T-helper 9 cell (primary cell): ENCODE data around the gene SP9.

Experiments
- DNase-seq: peaks from one replicate; pipeline ENCODE4 v3.0.0-alpha.2; 2020
- total RNA-seq, 2 donors: gene quantifications; one replicate each; lab custom pipeline; 2026; lab: John Stamatoyannopoulos, UW

SP9 gene
- total RNA-seq = 0 reads per million in 2 donors

DNA sequence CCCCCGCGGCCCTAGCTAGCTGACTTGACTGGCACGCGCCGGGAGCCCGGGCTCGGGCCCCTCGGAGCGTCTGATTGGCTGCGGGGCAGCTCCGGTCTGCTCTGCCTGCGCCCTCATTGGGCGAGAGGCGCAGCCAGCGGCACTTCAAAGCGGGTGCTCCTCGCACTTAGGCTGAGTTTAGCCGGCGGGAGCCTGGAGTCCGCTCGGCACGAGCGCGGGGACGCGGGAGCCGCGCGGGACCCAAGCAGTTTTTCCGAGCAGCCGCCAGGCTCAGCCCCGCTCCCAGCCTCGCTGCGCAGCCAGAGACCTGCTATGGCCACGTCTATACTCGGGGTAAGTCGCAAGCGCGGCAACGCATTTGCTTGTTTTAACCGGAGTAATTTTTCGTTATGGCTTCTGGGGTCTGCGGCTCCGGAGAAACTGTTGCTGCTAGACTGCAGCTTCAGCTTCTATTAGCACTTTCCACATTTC lies at the start of gene SP9:
SP9 (plus strand) TSS at position 174 of the 471 bp plus-strand sequence; CDS start at position 313, 139 bp downstream.
- DNase-seq = no peak

DNA sequence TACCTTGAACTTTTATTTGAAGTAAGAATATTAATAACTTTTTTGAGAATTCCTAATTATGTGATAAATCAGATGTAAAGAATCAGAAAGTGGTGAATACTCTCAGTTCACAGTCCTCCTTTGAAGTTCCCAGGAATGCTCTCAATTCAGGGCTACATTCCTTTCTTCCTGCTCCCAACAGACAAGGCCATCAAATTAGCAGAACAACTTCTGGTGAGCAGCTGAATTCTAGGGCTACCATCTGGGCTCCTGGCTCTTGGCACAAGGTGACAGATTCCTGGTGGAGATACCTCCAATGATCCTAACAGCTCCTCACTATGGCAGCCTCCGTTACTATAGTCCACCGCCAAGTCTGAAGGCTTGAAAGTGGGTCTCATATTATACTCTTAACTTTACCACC lies 48.6 kb upstream of the SP9 start:
- no peak for DNase-seq

DNA sequence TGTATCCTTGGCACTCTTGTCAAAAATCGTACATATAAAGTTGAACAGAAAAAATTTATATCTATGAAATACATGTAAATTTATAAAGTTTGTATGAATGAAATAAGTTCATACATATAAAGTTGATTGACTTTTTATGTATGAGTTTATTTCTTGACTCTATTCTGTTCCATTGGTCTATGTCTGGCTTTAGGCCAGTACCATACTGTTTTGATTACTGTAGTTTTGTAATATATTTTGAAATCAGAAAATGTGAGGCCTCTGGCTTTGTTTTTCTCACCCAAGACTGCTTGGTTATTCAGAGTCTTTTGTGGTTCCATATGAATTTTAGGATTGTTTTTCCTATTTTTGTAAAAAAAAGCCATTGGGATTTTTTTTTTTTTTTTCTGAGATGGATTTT lies 41.8 kb upstream of the SP9 start:
- no peak for DNase-seq

DNA sequence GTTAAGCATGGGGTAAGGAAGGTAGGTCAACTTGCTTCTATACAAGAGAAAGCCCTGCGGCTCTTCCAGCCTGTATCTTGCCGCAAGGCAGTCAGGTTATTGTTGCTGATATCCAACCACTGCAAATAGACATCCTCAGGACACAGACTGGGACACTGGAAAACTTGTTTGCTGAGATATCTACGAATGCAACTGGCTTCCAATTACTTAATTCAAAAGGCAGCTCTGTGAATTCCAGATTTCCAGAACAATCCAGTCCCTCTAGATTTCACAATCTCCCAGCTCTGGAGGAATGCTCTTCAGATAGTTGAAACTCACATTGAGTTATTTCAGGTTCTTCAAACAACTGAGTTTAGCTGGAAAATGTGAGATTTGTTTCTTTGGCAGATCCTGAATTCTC lies 34.6 kb upstream of the SP9 start:
- no peak for DNase-seq

DNA sequence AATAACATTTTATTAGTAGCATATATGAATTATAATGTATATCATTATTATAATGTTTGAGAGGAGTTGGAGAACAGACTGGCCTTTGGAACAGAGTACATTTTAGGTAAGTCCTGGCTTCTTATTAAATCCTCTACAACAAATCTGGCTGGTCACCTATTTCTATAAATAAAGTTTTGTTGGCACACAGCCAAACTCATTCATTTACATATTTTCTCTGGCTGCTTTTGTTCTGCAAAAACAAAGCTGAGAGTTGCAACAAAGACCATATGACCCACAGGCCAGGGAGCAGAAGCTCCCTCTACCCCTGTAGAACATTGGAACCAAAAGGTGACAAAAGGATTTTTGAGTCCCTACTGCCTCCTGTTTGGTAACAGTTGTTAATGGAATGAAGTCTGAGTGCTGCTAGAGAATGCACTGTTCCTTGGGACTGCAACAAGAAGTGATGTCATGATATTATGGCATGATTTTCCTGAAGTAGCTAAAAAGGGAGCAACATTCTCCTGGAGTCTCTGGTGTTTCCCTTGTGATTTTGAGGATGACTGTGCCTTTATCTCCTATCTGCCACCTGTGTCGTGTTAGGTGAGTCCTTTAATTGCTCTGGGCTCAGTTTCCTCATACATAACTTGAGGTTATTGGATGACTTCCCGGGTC lies 22.0 kb upstream of the SP9 start:
- no peak for DNase-seq

DNA sequence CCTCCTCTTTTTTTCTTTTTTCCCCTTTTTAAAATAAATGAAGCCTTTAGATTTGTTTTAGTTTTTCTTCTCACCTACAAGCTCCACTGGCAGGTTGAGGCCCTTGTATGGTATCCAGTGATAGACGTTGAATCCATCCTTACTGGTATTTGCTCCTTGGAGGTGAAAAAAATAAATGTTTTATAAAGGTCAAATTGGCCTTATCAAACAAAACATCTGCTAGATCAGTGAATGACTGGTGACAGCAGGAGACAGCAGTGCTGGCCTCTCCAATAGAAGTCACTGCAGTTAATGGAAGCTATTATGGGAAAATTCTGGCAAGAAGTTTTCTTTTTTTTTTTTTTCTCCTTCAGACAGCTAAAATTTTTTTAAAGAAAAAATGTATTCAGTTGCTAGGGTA lies 12.6 kb upstream of the SP9 start:
- no peak for DNase-seq

DNA sequence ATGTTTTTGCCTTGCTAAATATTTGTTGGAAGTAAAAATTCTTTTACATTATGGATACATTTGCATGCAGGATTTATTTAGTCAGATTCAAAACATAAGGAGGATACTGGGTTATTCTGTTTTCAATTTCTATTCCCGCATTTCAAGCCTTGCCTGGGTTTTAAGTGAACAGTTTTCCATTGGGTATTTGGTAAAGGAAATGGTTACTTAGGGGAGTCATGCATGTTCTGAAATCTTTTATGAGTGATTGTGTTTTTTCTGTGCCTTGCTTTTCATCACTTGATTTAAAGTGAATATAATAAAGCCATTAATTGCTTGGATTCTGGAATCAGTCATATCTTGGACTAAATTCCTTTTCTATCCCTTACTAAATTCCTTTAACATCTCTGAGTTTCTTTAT lies 12.0 kb upstream of the SP9 start:
- no peak for DNase-seq

DNA sequence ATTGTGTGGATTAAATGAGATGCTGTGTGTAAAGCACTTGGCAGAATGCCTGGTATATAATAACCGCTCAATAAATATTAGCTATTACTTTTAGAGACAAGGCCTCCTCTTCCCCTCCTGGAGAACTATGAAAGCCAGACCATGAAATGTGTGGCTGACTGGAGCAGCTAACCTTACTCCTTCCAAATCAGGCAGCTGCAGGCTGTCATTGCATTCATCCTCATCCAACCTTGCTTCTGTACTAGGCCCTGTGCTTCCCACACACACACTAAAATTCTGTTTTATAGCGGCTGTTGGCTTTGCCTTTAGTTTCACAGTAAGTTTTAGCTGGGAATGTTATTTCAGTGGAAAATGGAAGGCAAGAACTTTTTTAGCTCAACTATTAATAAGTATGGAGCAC lies 10.2 kb upstream of the SP9 start:
- no peak for DNase-seq

DNA sequence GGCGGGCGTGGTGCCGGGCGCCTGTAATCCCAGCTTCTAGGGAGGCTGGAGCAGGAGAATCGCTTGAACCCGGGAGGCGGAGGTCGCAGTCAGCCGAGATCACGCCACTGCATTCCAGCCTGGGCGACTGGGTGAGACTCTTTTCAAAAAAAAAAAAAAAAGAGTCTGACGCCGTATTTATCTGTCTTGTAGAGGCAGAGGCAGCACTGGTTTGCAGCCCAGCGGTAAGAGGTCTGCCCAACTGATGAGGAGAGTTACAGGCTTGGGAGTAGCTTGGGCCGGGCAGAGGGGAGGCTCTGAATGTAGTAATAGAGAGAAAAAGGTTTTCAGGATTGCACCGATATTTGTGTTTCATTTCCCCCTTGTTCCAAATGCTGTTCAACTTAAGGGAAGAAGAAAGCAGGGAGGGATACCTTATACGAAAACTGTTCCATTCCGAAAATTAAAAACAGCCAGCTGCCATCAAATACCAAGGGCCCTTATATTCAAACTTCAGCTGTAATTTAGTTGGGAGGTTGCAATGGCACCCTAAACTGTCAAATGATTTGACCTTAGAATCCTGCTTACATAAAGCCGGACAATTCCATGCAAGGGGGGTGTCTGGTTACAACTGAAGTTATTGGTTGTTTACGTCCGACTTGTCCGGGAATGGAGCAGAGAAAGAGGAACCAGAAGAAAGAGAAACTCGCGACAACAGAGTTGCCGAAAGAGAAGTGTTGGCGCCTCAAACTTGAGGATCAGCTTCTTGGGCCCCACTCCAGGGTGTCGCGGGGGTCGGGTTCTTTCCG lies 9.2 kb upstream of the SP9 start:
- DNase-seq = no peak

DNA sequence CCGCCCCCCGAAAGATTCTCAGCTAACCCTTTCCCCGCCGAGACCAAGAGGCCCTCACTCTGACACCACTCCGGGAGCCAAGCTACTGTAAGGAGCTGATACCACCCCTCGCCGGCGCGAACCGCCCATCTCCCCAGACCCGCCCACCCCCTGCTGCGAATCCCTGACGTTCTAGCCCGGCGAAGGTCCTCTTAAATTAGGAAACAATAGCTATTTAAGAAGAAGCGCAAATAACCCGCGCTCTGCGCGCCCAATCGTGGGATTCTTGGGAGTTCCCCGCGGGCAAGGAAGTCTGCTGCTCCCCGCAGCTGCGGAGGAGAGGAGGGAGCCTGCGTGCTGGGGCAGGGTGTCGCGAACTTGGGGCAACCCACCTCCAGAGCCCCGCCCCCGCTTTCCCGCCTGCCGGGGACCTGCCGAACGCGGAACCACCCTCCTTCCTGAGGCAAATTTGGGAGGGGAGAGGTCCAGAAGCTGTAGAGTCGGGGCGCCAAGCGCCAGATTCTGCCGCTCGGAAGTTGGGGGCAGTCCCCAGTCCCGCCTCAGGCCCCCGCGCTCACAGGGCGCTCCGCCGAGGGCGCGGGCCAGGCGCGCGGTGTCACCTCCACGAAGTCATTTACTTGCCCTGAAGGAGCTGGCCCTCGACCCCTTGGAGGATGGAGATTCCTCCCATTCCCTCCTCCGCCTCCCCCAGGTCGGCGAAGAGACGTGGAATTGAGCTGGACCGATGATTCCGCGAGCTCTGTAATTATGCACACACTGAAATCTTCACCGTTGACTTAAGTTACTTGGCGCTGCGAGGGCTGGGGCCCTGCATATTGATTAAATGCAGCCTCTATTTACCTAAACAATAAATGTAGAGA lies 8.4 kb upstream of the SP9 start:
- DNase-seq = no peak

DNA sequence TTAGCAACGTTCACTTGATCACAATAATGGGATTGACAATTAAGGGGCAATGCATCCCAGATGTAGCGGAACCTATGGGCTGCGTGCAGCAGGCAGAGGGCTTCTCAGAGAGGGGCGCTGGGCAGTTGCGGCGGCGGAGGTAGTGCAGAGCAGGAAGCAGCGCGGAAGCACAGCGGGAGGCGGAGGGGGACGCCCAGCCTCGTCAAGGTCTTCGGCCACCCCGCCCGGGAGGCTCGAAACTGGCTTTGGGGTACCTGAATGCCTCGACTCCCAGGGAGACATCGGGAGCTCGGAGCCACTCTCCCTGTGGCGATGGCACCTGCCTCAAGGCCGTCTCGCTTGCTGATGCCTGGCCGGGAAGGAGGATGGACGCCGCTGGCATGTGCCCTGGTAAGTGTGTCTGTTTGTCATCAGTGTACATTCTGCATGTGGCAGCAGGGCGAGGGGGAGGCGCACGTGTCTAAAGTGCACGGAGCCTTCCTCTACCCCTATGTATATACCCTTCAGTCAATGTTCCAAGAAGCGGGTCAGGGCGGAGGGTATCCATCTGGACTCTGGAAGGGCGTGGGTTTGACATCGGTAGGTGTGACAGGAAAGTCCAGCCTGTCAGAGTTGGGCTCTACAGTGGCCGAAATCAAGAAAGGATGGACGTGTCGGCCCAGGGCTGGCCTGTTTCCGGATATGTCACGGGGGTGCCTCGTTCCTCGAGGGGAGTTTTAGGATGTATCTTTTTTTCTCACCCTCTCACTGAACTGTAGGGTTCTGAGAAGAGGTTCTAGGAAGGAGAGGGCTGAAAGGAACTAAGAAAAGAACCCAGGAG lies 7.5 kb upstream of the SP9 start:
- no peak for DNase-seq

DNA sequence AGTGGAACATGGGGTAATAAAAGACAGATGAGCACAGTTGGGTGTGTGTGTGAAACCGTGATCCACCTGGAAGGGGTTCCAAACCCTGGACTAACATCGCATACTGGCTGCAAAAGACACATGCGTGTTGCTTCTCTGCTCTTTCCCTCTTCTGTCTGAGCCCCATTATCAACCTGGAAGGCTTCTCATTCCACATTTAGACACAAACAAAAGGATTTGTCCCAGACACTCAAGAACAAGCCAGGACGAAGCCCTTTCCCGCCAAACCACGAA lies 7.0 kb upstream of the SP9 start:
- no peak for DNase-seq

DNA sequence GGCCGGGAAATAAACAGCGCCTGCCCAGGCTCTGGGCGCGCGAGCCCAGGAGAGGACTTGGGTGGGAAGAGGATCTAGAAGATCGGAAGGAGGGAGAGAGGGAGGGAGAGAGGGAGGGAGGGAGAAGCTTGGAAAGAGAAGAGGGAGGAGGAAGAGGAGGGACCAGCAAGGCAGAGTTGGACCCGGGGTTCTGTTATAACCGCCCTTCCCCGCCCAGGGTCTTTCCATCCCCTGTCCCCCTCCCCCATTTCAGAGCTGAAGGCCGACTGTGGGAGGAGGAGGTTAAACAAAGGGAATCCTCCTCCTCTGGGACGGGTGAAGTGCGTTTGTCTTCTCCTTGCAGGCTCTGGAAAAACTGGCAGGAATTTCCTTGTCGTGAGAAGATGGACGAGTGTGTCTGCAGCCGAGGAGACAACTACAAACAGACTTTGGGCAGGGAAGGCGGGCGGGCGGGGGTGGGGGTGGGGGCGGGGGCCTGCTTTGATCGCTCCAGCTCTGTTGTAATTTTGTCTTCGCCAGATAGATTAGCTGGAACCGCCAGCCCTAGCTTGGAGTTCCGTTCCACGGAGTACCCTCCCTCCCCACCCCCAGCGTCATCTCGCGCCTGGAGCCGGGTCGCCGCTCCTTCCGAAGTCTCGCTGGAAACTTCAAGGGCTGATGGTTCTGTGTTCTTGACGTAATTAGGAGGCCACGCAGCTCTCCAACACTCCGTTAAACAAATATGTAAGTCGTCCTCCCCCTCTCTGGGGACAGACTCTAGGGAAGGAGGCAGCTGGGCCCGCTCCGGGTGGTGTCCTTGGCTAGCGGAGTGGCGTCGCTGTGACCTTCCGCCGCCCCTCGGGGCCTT lies 6.4 kb upstream of the SP9 start:
- DNase-seq = no peak

DNA sequence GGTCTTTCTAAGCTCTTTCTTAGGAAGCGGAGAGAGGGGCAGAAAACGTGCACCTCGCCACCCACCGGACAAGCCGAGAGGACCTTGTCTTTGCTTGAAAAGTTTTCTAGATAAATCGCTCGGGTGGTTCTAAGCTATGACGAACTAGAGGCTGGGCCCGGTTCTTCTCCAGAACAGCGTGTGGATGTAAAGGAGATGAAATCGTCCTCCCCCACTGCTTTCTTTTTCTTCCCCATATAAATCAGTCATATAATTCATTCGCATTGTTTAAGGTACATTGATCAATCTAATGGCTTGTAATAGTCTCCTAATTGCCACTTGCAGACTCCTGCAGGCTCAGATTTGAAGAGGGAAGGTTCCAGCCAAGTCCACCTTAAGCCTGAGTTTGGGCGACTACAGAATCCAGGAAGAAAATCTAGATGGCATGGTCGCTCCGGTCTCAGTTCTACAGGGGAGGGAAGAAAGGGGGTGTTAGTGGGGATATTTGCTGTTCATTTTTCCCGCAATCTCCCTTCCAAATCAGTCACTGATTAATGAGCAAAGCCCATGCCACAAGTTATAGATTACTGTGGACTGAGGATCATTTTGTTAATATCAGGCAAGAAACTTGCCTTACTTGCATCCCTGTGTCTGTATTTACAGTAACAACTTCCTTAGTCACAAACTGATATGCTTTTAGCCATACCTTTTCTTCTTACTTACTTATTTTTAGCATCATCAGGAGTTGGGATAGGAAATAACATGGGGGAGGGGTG lies 5.6 kb upstream of the SP9 start:
- DNase-seq = no peak

DNA sequence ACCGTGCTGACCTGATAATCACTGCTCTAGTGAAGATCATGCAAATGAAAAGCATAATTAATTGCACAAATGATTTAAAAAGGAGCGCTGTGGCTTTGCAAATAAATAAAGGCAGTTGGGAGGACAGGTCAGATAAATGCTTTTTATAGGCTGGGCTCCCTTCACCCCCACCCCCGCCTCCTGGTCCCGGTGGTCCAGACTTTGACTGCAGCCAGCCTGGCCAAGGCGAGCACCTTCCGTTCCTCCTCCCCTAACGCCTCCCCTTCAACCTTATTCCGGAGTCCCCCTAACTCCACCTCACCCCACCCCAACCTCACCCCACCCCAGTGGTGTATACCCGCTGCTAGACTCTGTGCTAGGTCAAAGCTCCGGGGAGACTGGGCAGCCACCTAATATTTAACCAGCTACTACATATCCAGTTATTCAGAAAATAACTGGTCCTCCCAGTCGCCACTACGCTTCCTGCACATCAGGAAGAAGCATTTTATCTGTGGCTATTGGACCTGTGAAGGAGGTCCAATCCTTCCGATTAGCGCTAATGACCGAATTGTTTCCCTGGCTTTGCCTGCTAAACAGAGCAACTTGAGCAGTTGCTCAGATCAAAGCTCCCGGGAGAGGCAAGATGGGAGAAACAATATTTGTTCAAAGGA lies 3.7 kb upstream of the SP9 start:
- DNase-seq = no peak

DNA sequence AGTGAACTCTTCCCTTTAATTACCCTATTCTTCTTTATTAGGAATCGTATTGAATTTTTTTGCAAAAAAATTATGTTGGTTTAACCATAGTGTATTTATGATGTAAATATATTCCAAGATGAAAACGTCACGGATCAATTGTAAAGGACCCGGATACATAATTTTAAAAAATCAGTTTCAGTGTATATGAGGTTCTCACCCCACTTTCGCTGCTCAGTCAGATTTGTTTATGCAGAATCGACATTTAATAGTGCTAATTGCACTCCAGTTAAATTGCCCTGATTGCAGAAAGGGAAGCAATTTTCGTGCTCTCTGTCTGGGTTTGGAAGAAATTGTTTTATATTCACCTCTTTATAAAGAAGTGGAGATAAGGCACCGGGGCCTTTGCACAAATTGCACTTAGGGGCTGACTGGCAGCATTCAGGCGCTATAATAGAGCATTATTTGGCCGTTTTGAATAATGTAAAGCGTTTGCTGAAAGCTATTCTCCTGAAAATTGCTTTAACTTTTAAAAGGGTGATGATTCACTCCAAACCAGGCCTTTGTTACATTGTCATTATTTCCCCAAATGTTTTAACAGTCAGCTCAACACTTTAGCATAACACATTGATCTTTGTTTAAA lies 3.0 kb upstream of the SP9 start:
- DNase-seq = no peak

DNA sequence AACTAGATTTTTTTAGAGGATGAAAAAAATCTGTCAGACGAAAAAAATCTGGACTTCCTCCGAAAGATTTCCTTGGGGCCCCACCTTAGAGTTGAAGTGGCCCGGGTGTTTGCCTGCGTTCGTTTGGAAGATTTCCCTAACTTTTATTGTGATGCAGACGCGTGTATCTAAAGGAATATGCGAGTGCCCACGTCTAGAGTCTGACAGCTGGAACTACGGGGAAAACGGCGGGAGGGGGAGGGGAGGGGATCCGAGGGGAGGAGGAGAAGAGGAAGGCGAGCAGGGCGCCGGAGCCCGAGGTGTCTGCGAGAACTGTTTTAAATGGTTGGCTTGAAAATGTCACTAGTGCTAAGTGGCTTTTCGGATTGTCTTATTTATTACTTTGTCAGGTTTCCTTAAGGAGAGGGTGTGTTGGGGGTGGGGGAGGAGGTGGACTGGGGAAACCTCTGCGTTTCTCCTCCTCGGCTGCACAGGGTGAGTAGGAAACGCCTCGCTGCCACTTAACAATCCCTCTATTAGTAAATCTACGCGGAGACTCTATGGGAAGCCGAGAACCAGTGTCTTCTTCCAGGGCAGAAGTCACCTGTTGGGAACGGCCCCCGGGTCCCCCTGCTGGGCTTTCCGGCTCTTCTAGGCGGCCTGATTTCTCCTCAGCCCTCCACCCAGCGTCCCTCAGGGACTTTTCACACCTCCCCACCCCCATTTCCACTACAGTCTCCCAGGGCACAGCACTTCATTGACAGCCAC lies 2.4 kb upstream of the SP9 start:
- no peak for DNase-seq

DNA sequence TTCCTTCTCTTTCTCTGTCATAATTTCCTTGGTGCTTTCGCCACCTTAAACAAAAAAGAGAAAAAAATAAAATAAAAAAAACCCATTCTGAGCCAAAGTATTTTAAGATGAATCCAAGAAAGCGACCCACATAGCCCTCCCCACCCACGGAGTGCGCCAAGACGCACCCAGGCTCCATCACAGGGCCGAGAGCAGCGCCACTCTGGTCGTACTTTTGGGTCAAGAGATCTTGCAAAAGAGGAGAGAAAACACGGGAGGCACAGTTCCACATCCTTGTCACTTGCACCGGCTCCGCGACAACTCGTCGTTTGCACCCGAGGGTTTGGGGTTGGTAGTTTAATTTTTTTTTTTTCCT lies 1.8 kb upstream of the SP9 start:
- DNase-seq = no peak
